ENCODE data around the gene CPNE4.

Gene CPNE4

GRCh38 chr3:131596884-131597283 is 437.9 kb downstream of the CPNE4 start:
- DNase-seq (ENCODE audit: low read depth): no peak

- DNase-seq (ENCODE audit: low read depth): no peak
Measured at GRCh38 chr3:131591394-131592014, 443.3 kb downstream of the CPNE4 start.

GRCh38 chr3:131586277-131586676 is 448.5 kb downstream of the CPNE4 start:
- DNase-seq (ENCODE audit: low read depth): no peak

- no peak for DNase-seq (ENCODE audit: low read depth)
Measured at GRCh38 chr3:131582438-131582837, 452.4 kb downstream of the CPNE4 start.

- no peak for DNase-seq (ENCODE audit: low read depth)
Measured at GRCh38 chr3:131568460-131568859, 466.4 kb downstream of the CPNE4 start.

GRCh38 chr3:131564812-131565211 is 470.0 kb downstream of the CPNE4 start:
- no peak for DNase-seq (ENCODE audit: low read depth)

- DNase-seq (ENCODE audit: low read depth): no peak
Measured at GRCh38 chr3:131561511-131561910, 473.3 kb downstream of the CPNE4 start.

- no peak for DNase-seq (ENCODE audit: low read depth)
Measured at GRCh38 chr3:131560795-131561194, 474.0 kb downstream of the CPNE4 start.

- DNase-seq (ENCODE audit: low read depth): no peak
Measured at GRCh38 chr3:131555456-131555855, 479.4 kb downstream of the CPNE4 start.

- DNase-seq (ENCODE audit: low read depth): no peak
Measured at GRCh38 chr3:131553495-131554247, 481.1 kb downstream of the CPNE4 start.

- DNase-seq (ENCODE audit: low read depth): no peak
Measured at GRCh38 chr3:131551761-131552160, 483.1 kb downstream of the CPNE4 start.

GRCh38 chr3:131550562-131551465 is 484.0 kb downstream of the CPNE4 start:
- DNase-seq (ENCODE audit: low read depth): no peak

- DNase-seq (ENCODE audit: low read depth): no peak
Measured at GRCh38 chr3:131549340-131549739, 485.5 kb downstream of the CPNE4 start.

- no peak for DNase-seq (ENCODE audit: low read depth)
Measured at GRCh38 chr3:131547585-131547984, 487.2 kb downstream of the CPNE4 start.

GRCh38 chr3:131546441-131546840 is 488.4 kb downstream of the CPNE4 start:
- no peak for DNase-seq (ENCODE audit: low read depth)

GRCh38 chr3:131544557-131544956 is 490.3 kb downstream of the CPNE4 start:
- DNase-seq (ENCODE audit: low read depth): no peak

GRCh38 chr3:131543714-131544113 is 491.1 kb downstream of the CPNE4 start:
- DNase-seq (ENCODE audit: low read depth): no peak

GRCh38 chr3:131541288-131541687 is 493.5 kb downstream of the CPNE4 start:
- DNase-seq (ENCODE audit: low read depth): no peak

- DNase-seq (ENCODE audit: low read depth): no peak
Measured at GRCh38 chr3:131540821-131541220, 494.0 kb downstream of the CPNE4 start.

GRCh38 chr3:131540143-131540542 is 494.7 kb downstream of the CPNE4 start:
- DNase-seq (ENCODE audit: low read depth): no peak

GRCh38 chr3:131538968-131539367 is 495.8 kb downstream of the CPNE4 start:
- DNase-seq (ENCODE audit: low read depth): no peak

GRCh38 chr3:131537531-131537930 is 497.3 kb downstream of the CPNE4 start:
- no peak for DNase-seq (ENCODE audit: low read depth)

GRCh38 chr3:131535596-131535995 is 499.2 kb downstream of the CPNE4 start:
- DNase-seq (ENCODE audit: low read depth): no peak
